ENCODE results near the gene ZNF708.
"Not testable (repeated sequence)": the region's sequence is repeated elsewhere in the genome, so short reads cannot be mapped to it uniquely, and the experiment has no call there.

Gene ZNF708

DNA sequence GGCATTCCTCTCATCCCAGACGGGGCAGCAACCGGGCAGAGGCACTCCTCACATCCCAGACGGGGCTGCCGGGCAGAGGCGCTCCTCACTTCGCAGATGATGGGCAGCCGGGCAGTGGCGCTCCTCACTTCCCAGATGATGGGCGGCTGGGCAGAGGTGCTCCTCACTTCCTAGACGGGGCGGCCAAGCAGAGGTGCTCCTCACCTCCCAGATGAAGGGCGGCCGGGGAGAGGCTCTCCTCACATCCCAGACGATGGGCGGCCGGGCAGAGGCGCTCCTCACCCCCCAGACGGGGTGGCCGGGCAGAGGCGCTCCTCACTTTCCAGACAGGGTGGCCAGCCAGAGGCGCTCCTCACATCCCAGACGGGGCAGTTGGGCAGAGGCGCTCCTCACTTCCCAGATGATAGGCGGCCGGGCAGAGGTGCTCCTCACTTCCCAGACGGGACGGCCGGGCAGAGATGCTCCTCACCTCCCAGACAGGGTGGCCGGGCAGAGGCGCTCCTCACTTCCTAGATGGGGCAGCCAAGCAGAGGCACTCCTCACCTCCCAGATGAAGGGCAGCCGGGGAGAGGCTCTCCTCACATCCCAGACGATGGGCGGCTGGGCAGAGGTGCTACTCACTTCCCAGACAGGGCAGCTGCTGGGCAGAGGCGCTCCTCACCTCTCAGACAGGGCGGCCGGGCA is 68.9 kb downstream of the ZNF708 start:
- DNase-seq (ENCODE audit: low spot score) = no peak

DNA sequence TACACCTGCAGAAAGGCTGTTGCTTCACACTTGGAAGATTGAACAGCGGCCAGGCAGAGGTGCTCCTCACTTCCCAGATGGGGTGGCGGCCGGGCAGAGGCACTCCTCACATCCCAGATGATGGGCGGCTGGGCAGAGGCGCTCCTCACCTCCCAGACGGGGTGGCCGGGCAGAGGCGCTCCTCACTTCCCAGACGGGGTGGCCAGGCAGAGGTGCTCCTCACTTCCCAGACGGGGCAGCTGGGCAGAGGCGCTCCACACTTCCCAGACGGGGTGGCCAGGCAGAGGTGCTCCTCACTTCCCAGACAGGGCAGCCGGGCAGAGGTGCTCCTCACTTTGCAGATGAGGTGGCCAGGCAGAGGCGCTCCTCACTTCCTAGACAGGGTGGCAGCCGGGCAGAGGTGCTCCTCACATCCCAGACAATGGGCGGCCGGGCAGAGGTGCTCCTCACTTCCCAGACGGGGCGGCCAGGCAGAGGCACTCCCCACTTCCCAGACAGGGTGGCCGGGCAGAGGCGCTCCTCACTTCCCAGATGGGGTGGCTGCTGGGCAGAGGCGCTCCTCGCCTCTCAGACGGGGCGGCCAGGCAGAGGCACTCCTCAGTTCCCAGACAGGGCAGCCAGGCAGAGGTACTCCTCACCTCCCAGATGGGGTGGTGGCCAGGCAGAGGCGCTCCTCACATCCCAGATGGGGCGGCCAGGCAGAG is 69.6 kb downstream of the ZNF708 start:
- not testable (repeated sequence) for DNase-seq (ENCODE audit: low spot score)

DNA sequence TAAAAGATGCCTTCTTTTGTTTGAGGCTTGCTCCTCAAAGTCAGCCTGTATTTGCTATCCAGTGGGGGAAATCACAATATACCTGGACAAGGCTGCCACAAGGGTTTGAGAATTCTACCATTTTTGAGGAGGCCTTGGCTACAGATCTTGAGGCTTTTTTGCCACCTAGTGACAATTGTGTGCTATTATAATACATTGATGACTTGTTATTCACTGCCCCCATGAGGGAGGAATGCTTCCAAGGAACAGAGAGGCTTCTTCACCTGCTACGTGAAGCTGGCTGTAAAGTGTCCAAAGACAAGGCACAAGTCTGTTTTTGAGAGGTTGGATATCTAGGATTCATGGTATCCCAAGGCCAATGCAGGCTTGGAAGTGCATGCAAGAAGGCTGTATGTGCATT is 72.5 kb downstream of the ZNF708 start:
- peak; percentile 25 for DNase-seq (ENCODE audit: low spot score)
